GF-D8 (cell line): ENCODE results near the gene MYG1.
"Not testable (repeated sequence)": the region's sequence is repeated elsewhere in the genome, so short reads cannot be mapped to it uniquely, and the experiment has no call there.

ENCODE experiments used
- DNase-seq: peaks from one replicate; lab custom pipeline; 2025; lab: John Stamatoyannopoulos, UW

The MYG1 gene

GRCh38 chr12:53327435-53328042, 28.0 kb downstream of the MYG1 start:
- DNase-seq: no peak

GRCh38 chr12:53328043-53328435, 28.5 kb downstream of the MYG1 start:
- DNase-seq: no peak

- DNase-seq: no peak
Observed at GRCh38 chr12:53330671-53331070, 31.2 kb downstream of the MYG1 start.

GRCh38 chr12:53332339-53332738, 32.8 kb downstream of the MYG1 start:
- not testable (repeated sequence) for DNase-seq

- DNase-seq: no peak
Observed at GRCh38 chr12:53332744-53333143, 33.2 kb downstream of the MYG1 start.

GRCh38 chr12:53333289-53333688, 33.8 kb downstream of the MYG1 start:
- no peak for DNase-seq

- DNase-seq: no peak
Observed at GRCh38 chr12:53333845-53334244, 34.4 kb downstream of the MYG1 start.

- no peak for DNase-seq
Observed at GRCh38 chr12:53334822-53335221, 35.3 kb downstream of the MYG1 start.

- no peak for DNase-seq
Observed at GRCh38 chr12:53336181-53336681, 36.7 kb downstream of the MYG1 start, which contains the start of gene SP7. Gene SP7 (minus strand): TSS chr12:53336354. CDS start chr12:53335646, 708 bp downstream.

- DNase-seq: no peak
Observed at GRCh38 chr12:53338017-53338416, 38.5 kb downstream of the MYG1 start.

- DNase-seq: no peak
Observed at GRCh38 chr12:53338916-53339315, 39.4 kb downstream of the MYG1 start.

- no peak for DNase-seq
Observed at GRCh38 chr12:53340398-53340797, 40.9 kb downstream of the MYG1 start.

GRCh38 chr12:53343449-53343848, 44.0 kb downstream of the MYG1 start:
- DNase-seq: no peak

- no peak for DNase-seq
Observed at GRCh38 chr12:53343969-53344368, 44.5 kb downstream of the MYG1 start.

- DNase-seq: no peak
Observed at GRCh38 chr12:53344487-53344823, 45.0 kb downstream of the MYG1 start.

- DNase-seq: peak; percentile 30
Observed at GRCh38 chr12:53344824-53345485, 45.5 kb downstream of the MYG1 start.

GRCh38 chr12:53345486-53346188, 46.1 kb downstream of the MYG1 start:
- no peak for DNase-seq

- DNase-seq: no peak
Observed at GRCh38 chr12:53346491-53346890, 47.0 kb downstream of the MYG1 start.

GRCh38 chr12:53347905-53348304, 48.4 kb downstream of the MYG1 start:
- DNase-seq: no peak

- DNase-seq: peak; percentile 55
Observed at GRCh38 chr12:53352331-53353256, 53.1 kb downstream of the MYG1 start.

GRCh38 chr12:53353257-53353655, 53.8 kb downstream of the MYG1 start:
- no peak for DNase-seq

GRCh38 chr12:53355121-53355520, 55.6 kb downstream of the MYG1 start:
- DNase-seq: no peak
